Fibroblast of pulmonary artery (primary cell): ENCODE data around the gene KCNIP1.

ENCODE experiments used
- DNase-seq: peaks from one replicate; pipeline ENCODE4 v3.0.0-alpha.2; 2010; ENCODE audit warnings: low read depth
- H3K4me3 ChIP-seq: replicated peaks from 2 replicates; pipeline ENCODE4 v1.5.1; 2011; ENCODE audit warnings: low read depth, mild to moderate bottlenecking, control low read depth, low read length, moderate library complexity
- TF ChIP-seq, protein P1 (sequence below): IDR thresholded peaks from 2 replicates; pipeline ENCODE4 v1.5.1; 2011; ENCODE audit warnings: mild to moderate bottlenecking, control low read depth, low read length, inconsistent platforms; ENCODE audit errors: missing control alignments

The KCNIP1 gene

DNA sequence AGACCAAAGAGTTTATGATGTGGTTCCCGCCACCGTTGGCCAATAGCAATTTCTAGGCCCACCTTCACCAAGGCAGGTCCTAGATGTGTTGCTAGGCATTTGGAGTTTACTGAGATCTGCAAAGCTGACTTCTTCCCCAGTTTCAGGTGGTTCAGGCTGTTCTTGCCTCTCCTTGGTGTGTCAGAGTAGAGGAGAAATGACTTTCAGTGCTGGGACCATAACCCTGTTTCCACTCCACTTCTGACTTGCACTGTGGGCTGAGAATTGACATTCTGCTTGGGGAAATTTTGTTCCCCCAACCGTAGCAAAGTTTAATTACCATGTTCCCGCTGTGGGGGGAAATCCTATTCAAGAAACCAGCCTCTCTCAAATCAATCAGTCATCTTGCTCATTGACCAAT, 151.7 kb downstream of the KCNIP1 start:
- TF ChIP-seq, protein P1, sequence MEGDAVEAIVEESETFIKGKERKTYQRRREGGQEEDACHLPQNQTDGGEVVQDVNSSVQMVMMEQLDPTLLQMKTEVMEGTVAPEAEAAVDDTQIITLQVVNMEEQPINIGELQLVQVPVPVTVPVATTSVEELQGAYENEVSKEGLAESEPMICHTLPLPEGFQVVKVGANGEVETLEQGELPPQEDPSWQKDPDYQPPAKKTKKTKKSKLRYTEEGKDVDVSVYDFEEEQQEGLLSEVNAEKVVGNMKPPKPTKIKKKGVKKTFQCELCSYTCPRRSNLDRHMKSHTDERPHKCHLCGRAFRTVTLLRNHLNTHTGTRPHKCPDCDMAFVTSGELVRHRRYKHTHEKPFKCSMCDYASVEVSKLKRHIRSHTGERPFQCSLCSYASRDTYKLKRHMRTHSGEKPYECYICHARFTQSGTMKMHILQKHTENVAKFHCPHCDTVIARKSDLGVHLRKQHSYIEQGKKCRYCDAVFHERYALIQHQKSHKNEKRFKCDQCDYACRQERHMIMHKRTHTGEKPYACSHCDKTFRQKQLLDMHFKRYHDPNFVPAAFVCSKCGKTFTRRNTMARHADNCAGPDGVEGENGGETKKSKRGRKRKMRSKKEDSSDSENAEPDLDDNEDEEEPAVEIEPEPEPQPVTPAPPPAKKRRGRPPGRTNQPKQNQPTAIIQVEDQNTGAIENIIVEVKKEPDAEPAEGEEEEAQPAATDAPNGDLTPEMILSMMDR = no peak
- no peak for DNase-seq
- no peak overlapping the region for H3K4me3 ChIP-seq

DNA sequence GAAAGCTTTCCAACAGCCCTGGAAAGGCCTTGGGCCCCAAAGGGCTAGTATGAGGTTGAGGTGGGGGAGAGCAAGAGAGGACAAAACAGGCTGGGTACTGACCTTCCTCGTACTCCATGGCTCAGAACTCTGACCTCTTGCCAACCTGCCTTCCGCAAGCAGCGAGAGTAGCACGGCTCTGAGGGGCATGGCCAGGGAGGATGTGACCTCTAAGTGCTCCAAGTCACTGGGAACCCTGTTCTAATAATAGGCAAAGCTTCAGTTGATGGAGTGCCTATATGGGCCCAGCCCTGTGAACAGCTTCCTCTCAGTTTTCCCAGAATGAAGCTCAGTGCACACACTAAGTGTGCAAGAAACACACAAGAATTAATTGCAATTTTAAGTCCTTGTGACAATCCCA, 152.1 kb downstream of the KCNIP1 start:
- TF ChIP-seq, protein P1 = no peak
- H3K4me3 ChIP-seq = no peak overlapping the region
- no peak for DNase-seq

DNA sequence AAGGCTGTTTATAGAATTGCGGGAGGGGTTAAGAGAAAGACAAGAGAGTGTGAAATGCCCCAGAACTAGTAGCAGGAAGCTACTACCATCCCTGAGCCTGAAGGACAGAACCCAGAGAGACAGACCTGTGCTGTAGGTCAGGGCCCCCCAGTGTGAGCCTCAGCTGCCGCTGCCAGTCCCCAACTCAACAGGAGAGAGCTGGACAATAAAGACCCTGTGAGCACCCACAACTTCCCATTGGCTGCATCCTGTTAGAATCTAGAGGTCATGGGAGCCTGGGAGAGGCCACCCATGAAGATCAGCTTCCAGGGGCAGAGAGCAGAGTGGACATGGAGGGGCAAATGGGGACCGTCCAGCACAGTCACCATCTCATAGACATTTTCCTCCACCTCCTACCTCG, 152.5 kb downstream of the KCNIP1 start:
- H3K4me3 ChIP-seq = no peak overlapping the region
- TF ChIP-seq, protein P1 = no peak
- no peak for DNase-seq

DNA sequence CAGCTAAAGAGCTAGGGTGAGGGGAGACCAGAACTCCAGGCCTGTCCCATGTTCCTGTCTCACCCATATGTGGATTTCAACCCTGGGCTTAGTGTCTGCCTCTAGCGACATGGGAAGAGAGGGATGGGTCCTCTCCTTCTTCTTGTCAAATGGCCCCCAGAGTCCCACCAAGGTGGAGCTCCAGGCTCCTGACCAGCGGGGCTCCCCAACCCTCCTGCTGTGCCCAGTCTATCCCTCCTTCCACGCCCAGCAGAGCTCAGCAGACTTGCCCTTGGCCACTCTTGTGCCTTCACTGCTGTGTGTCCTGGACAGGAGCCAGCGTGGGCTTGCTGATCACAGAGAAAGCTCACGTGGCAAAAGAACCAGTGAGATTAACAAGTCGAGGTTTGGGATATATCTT, 156.7 kb downstream of the KCNIP1 start:
- TF ChIP-seq, protein P1 = no peak
- no peak overlapping the region for H3K4me3 ChIP-seq
- no peak for DNase-seq

DNA sequence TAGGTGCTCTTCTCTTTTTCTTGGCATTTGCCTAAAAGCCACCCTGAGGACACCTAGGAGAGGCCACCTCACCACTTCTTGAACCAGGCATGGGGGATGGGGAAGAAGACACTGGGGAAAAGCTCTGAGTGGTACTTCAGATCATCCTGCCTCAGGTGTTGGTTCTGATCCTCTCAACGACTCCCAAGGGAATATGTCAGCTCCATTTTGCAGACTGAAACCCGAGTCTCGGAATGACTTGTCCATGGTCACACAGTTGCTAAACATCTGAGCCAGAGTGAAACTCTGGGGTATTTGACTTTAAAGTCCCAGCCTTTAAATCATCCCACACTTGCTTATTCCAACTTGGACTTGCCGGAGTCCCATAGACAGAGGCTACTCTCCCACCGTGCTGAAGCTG, 159.1 kb downstream of the KCNIP1 start:
- TF ChIP-seq, protein P1 = no peak
- no peak for DNase-seq
- H3K4me3 ChIP-seq = no peak overlapping the region

DNA sequence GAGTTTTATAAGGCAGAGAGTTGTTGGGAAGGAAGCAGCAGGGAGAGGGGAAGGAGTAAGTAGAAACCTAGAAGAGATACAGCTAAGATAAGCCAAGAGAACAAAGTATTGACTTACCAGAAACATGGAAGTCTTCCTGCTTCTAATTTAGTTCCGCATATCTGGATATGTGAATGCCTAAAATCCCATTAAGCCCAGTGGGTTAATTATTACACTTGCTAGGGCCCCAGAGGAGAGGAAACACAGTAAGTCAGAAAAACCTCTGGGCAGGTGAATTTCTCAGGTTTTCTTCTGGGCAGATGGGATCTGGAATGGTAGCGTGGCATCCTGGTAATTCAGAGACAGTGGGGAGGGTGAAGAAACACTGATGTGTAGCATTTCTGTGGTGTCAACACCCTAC, 175.0 kb downstream of the KCNIP1 start:
- H3K4me3 ChIP-seq = no peak overlapping the region
- no peak for DNase-seq
- TF ChIP-seq, protein P1 = no peak

DNA sequence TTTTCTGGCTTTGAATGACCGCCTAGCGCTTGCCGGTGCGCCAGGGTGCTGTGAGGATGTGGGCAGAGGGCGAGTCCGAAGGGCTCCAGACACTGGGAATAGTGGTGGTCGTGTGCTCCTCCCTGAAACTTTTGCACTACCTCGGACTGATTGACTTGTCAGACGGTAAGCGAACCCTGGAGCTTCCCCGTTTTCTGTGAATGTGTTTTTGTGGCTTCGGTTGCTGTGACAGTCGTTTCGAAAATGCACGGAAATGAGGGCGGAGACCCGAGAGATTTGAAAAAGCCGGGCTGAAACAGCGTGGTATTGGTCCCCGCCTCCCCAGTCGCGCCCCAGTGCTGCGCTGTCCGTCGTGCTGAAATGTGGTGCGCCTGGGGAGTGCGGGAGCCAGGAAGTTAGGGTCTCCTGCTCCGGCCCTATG, 177.2 kb downstream of the KCNIP1 start:
- H3K4me3 ChIP-seq = no peak overlapping the region
- DNase-seq = peak; percentile 41
- TF ChIP-seq, protein P1 = no peak
